H4 (cell line): ENCODE data around the gene CD276. TPM values are rescaled to one million over a fixed set of nuclear protein-coding genes. Genes with fewer than 3 reads are reported as not detected.
"Not testable (repeated sequence)": the region's sequence is repeated elsewhere in the genome, so short reads cannot be mapped to it uniquely, and the experiment has no call there.

Experiments used
- DNase-seq: peaks from one replicate; pipeline ENCODE4 v3.0.0-alpha.2; 2015; ENCODE audit warnings: low spot score
- total RNA-seq: library from RNA; depleted of rRNA; stranded (reverse); fragments of >200 nt; shearing (Covaris generic); gene quantifications from 2 replicates; pipeline ENCODE4 v1.2.3, GENCODE V29; 2014

Gene CD276
- total RNA-seq, 1 experiment from 2014 or later: 62.2 TPM

DNA sequence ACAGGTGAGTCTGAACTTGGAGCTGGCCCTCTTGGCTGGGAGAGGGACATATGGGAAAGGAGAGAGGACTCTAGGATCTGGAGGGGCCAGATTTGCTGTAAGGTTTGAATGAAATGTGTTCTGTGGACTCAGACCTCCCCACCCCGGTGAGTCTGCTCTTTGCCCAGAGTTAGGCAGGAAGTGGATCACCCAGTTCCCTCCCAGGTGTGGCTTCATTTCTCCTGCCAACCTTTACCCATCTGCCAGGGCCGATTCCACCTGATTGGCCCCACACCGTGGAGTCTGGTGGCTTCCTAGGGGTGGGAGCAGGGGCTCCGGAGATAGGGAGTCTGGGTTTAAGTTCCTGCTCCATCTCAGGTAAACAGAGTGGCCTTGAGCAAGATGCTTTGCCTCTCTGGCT, 25.5 kb downstream of the CD276 start:
- DNase-seq: no peak

- no peak for DNase-seq
These were observed 26.1 kb downstream of the CD276 start for GRCh38 chr15:73710321-73710720.

- DNase-seq: no peak
These were observed 27.3 kb downstream of the CD276 start for GRCh38 chr15:73711526-73711925.

DNA sequence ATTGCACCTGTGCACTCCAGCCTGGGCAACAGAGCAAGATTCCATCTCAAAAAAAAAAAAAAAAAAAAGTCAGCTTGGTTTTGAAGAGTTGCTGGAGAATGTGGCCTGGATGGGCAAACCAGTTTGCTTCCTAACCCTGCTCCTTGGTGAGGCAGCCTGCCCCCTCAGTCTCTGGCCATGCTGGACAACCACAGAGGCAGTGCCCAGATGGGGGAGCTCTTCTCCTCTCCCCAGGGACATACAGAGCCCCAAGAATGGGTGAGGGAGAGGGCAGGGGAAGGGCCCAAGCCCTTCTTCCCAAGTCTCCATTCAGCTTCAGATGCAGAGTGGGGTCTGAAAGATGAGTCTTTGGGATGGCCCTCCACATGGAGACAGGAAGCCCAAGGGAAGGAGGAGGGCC, 27.9 kb downstream of the CD276 start:
- no peak for DNase-seq

DNA sequence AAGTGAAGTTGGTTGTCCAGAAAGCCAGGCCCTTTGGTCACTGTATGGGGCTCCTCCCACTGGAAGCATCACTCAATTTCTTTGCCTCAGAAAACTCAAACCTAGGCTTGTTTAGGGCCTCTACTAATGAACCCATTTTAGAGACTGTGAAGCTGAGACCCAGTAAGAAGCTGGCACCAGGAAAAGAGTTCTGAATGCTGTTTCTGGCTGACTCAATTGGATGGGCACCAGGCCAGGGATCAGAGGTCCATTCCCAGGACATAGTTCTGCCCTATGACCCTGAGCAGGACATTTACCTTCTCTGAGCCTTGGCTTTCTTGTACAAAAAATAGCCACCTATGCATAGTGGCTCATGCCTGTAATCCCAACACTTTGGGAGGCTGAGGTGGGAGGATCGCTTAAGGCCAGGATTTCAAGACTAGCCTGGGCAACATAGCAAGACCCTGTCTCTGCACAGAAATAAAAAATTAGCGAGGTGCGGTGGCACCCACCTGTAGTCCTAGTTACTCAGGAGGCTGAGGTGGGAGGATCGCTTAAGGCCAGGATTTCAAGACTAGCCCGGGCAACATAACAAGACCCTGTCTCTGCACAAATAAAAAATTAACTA, 30.6 kb downstream of the CD276 start:
- no peak for DNase-seq

GRCh38 chr15:73715417-73715816, 31.2 kb downstream of the CD276 start:
- DNase-seq: no peak

GRCh38 chr15:73716417-73716816, 32.2 kb downstream of the CD276 start:
- no peak for DNase-seq

DNA sequence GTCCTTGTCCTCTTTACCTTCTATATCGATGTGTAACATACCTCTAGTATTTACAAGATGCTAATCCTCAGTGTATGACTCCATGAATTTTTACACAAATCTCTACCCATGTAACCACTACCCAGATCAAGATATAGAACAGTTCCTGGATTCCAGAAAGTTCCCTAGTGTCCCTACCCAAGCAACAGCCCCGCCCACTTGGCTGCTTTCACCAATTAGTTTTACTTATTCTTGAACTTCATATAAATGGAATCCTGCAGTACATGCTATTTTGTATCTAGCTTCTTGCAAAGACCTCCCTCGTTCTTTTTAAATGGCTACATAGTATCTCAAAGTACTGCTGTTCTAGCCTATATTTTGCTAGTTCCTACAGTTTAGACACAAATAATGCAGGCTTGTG, 33.0 kb downstream of the CD276 start:
- DNase-seq: no peak

GRCh38 chr15:73717802-73718201, 33.6 kb downstream of the CD276 start:
- DNase-seq: no peak

GRCh38 chr15:73718694-73719093, 34.5 kb downstream of the CD276 start:
- DNase-seq: no peak

GRCh38 chr15:73722425-73722824, 38.2 kb downstream of the CD276 start:
- DNase-seq: no peak

GRCh38 chr15:73723191-73723590, 39.0 kb downstream of the CD276 start:
- DNase-seq: no peak

- DNase-seq: no peak
These were observed 40.0 kb downstream of the CD276 start for GRCh38 chr15:73724212-73724611.

DNA sequence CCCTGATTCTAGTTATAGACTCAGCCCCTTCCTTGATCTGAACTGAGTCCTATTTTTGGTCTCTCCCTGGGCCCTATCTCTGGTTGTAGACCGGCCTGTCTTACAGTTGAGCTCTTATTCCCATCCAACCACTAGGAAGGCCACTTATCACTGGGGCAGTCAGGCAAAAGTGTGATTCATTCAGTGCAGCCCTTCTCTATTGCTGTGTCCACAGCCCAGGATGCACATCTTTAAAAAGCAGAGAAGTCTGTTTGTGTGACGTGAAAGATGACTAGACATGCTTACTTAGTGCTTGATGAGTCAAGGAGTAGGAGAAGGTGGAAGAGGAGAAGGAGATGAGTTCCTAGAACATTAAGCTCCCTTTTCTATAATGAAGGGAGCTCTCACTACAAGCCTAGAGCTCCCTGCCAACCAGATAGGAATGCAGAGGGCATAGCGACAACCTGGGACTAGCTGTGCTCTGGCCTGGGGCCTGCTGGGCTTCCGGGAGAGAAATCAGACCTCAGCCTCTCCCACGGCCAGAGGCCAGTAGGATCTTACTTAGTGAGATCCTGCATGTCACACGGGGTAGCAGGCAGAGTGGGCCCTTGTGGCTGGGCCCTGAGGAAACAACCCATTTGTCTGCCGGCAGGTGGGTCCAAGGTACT, 43.3 kb downstream of the CD276 start:
- DNase-seq: no peak

- not testable (repeated sequence) for DNase-seq
These were observed 47.9 kb downstream of the CD276 start for GRCh38 chr15:73732051-73732450.

GRCh38 chr15:73732930-73733329, 48.7 kb downstream of the CD276 start:
- no peak for DNase-seq

- no peak for DNase-seq
These were observed 53.4 kb downstream of the CD276 start for GRCh38 chr15:73737535-73737934.

DNA sequence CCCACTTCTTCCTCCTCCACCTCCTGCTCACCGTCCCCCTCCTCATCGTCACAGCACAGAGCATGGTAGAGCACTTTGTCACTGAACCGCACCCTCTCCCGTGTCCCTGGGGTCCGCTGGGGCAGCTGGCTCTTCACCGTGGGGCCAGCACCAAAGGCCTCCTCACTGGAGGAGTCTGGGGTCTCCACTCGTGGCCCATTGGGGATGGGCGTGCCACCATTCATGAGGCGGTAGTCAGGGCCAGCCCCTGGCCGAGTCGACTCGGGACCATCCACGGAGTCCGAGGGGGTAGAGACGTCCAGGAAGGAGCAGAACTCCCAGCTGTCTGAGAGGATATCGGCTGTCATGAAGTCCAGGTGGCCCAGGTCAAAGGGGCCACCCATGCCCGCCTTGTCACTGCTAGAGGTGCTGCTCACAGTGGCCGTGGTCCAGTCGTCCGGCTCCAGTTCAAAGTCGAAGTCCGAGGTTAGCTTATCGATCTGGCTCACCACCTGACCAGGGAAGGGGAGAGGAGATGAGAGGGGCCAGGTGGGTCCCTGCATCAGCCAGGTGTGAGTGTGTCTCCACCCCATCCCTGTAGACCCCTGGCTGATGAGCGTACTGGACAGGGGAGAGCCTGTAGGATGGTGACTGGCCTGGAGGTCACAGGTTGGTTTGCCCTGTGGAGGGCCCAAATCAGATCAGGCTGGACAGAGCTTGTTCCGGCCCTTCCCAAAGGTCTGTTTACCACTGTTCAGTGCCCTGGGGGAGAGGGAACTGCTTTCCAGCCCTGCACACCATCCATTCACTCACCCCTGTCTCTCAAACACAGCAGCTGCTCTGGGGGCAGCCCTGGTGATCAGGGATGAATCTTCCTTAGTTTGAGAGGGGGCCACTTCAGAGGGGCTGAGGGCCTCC, 56.2 kb downstream of the CD276 start:
- DNase-seq: no peak

GRCh38 chr15:73741321-73741836, 57.2 kb downstream of the CD276 start:
- no peak for DNase-seq

DNA sequence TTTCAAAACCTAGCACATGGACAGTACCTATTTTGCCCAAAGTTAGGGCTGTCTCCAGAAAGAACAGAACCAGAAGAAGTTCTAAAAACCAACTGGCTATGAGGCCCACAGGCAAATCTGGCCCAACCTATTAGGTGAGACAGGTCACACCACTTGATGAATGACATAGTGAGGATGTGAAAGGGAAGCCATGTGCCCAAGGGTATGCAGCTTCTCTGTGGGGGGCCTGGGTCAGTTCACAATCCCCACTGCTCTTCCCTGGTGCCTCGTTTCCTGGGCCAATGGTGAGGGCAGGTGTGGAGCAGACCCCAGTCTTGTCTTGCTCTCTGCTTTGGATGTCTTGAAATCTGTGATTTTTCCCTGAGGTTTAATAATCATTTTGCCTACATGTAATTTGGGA, 60.1 kb downstream of the CD276 start:
- no peak for DNase-seq

- DNase-seq: no peak
These were observed 60.9 kb downstream of the CD276 start for GRCh38 chr15:73745073-73745472.

GRCh38 chr15:73746261-73746660, 62.1 kb downstream of the CD276 start:
- DNase-seq: no peak

DNA sequence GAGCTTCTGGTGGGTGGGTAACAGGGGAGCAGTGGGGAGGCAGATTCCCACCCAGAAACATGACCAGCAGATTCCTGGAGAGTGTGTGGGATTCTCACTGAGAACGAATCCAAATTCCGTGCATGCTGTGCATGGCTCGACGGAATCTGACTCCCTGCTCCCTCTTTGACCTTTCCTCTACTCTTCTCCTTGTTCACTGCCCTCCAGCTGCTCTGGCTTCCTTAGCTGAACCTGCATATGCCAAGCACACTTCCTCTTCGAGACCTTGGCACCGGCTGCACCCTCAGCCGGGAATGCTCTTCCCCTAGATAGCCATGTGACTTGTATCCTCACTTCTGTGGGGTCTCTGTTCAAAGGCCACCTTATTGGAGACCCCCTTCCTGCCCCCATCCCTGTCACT, 62.7 kb downstream of the CD276 start:
- no peak for DNase-seq
